PFSK-1 (cell line): ENCODE data around the gene VIL1.

Source experiments
- POLR2AphosphoS5 ChIP-seq: IDR thresholded peaks from 2 replicates; pipeline ENCODE4 v1.6.1; 2012; ENCODE audit warnings: low read depth, mild to moderate bottlenecking, control low read depth, low read length, moderate library complexity
- REST ChIP-seq, 2 experiments: IDR thresholded peaks; 2 replicates each; pipeline versions ENCODE4 v1.6.1 to v1.8.0; 2011 to 2012; ENCODE audit warnings: low read depth in 2 of 2, low read length in 2 of 2, control low read depth in 1 of 2, inconsistent platforms in 1 of 2, mild to moderate bottlenecking in 1 of 2, moderate library complexity in 1 of 2; ENCODE audit not compliant: insufficient read depth in 1 of 2
- SIN3A ChIP-seq: IDR thresholded peaks from 2 replicates; pipeline ENCODE4 v1.6.1; 2012; ENCODE audit warnings: mild to moderate bottlenecking, low read length, moderate library complexity, borderline replicate concordance; ENCODE audit not compliant: insufficient read depth
- TAF1 ChIP-seq: IDR thresholded peaks from 2 replicates; pipeline ENCODE4 v1.6.1; 2012; ENCODE audit warnings: low read length, control low read depth, borderline replicate concordance; ENCODE audit not compliant: insufficient read depth

DNA sequence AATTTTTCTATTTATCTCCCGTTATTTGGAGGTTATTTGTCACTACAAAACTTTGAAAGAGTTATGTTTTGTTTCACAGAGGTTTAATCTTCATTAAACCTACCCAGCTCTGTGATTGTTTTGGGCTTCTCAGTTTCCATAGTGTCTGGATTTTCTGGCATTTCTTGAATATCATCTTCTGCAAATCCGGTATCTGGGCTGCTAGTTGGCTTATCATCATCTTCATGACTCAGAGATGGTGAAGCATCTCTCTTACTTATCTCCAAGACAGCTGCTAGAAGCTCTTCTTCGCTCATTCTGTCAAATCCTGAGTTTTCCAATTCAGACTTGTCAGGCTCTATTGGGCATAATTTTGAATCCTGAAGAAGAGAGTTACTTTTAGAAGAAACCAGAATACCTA lies 55.6 kb downstream of the VIL1 start:
- TF ChIP-seq POLR2AphosphoS5 (no peak), SIN3A (no peak), REST (IDR thresholded peaks at IDR 0.05; ENCODE audit: insufficient read depth in 1 of 2, low read depth in 2 of 2, low read length in 2 of 2) (no peak), TAF1 (no peak)
